KG1 (cell line): ENCODE results near the gene CD180.
"Not testable (repeated sequence)": the region's sequence is repeated elsewhere in the genome, so short reads cannot be mapped to it uniquely, and the experiment has no call there.

ENCODE experiments used
- DNase-seq: peaks from one replicate; lab custom pipeline; 2025; lab: John Stamatoyannopoulos, UW

Gene CD180

DNA sequence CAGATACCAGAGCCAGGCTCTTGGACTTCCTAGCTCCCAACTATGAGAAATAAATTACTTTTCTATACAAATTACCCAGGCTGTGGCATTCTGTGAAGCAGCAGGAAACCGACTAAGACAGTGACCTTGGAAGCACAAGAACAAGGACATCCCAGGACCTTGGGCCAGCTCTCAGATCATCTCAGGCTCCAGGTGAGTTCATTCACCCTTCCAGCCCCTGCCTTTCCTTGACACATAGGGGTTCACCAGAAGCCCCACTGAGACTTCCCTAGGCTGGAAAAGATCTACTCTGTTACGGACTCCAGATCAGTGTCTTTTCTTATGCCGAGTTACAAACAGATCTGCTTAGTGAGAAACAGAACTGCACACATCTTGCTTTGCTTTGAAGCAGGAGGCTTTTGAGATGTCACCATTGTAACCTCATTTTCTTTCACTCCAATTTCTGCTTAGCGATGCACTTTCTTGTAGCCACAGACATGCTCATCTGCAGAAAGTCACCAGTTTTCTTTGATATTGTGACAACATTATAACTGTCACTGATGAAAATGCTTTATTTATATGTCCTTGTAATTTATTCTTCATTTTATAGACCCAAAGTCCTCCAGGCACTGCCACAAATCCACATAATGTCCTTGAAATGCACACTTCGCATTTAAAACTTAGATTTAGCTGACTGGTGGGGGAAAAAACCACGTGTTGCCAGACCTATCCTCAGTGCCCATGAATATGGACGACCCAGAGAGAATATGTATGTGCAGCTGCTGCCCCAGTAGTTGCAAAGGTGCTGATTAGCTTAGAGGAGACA lies 8.1 kb downstream of the CD180 start:
- DNase-seq, result no peak

DNA sequence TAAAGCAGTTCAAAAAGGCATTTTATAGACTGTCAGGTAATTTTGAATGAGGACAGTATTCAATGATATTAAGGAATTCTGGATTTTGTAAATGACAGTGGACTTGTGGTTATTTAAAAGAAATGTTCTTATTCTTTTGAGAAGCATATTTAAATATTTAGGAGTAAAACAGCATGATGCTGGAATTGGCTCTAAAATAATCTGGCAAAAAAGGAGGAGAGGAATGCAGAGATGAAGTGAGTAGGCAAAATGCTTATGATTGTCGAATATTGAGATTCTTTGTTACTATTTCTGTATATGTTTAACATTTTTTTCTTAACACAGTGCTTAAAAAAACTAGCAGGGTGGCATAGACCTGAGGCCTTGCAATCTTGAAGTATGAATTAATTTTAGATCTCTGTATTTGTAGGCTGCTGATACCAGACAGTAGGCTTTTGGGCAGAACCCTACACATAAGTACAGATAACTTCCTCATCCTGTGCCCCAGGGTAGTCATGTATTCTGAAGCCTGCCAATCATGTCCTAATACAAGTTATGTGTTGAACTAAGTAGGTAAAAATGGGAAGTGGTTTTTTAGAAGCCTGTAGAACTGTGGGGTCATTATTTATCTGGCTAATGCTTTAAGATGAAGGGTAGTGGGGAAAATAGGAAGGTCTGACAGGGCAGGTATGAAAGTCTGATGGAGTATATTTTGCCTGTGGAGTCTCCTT lies 9.4 kb downstream of the CD180 start:
- DNase-seq, result peak; percentile 27

- no peak for DNase-seq
Observed at GRCh38 chr5:67183859-67184258, 12.7 kb downstream of the CD180 start.

DNA sequence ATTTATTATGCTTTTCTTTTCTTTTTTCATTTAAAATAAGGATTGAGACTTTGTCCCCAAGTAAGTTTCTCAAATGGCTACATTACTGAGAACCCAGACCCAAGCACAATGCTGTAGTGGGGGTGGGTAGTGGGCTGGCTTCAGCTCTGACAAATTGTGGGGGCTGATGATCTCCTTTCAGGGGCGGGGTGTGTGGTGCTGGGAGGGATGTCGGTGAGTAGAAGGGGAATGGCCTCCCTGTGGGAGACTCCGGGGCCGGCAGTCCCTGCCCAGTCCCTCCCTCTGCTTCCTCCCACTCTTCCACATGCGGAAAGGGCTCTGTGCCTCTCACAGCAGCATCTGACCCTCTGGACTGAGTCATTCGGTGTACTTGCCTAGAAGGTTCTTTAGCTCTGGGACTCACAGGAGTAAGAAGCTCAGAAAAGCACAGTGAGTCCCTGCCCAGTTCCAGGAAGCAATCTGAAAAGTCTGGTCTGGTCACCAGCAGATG lies 14.3 kb downstream of the CD180 start:
- DNase-seq, result no peak

- DNase-seq, result peak; percentile 16
Observed at GRCh38 chr5:67181648-67182221, 14.9 kb downstream of the CD180 start.

DNA sequence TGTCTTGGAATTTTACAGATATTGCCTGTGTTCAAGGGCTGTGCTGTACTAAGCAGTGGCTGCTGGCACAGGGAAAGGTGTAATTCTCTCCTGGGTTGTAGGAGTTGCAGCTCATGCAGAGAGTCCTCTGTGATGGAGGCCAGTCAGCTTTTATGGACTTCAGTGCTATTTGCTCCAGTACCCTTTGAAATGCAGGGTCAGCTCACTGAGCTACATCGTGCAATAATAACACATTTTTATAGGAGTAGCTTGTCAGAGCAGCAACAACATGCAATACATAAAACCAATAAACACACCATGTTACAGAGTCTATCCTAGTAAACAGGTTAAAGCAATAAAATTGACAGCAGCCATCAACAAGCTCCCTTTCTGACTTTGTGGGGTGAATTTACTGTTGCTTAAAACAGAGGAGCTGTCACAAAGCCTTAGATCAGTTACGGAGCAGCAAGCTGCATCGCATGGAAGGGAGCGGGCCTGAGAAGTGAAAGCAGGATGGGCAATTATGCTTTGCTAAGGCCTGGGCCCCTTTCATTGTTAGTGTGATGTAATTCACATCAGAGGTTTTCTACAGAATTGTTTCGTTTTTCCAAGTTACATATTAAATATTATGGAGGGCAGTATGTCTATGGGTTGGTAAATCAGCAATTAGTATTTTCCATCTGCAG lies 16.8 kb downstream of the CD180 start:
- DNase-seq, result no peak

- DNase-seq, result no peak
Observed at GRCh38 chr5:67178966-67179365, 17.6 kb downstream of the CD180 start.

DNA sequence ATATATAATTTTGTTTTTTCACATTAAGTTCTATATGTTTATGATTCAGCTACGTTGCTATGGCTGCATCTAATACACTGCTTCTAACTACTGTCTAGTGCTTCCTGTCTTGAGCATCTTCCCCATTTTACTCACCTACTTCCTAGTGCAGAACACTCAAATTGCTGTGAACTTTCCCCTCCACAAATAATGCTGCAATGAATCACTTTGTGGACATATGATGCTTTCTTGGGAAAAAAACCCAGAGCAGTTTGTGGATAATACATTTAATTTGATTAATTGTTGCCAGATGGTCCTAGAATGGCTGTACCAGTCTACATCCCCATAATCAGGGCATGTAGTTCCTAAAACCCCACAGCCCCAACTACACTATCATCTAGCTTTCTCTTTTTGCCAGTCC lies 18.5 kb downstream of the CD180 start:
- DNase-seq, result no peak

- DNase-seq, result no peak
Observed at GRCh38 chr5:67176936-67177335, 19.7 kb downstream of the CD180 start.

DNA sequence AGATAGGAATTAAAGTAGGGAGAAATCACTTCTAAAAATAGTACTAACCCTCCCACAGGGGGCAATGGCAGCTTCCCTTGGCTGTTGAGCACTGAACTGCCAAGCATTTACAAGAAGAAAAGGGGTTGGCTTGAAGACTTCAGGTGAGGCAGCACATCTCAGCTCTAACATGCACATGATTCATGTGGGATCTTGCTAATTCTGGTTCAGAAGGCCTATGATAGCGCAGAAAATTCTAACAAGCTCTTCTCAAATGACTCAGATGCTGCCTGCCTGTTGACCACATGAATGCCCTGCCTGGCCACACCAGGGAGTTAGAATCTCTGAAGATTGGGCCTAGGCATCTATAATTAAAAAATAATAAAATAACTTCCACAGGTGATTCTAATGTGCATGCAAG lies 22.6 kb downstream of the CD180 start:
- DNase-seq, result no peak

DNA sequence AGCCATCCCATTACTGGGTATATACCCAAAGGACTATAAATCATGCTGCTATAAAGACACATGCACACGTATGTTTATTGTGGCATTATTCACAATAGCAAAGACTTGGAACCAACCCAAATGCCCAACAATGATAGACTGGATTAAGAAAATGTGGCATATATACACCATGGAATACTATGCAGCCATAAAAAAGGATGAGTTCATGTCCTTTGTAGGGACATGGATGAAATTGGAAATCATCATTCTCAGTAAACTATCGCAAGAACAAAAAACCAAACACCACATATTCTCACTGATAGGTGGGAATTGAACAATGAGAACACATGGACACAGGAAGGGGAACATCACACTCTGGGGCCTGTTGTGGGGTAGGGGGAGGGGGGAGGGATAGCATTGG lies 23.2 kb downstream of the CD180 start:
- DNase-seq, result not testable (repeated sequence)

DNA sequence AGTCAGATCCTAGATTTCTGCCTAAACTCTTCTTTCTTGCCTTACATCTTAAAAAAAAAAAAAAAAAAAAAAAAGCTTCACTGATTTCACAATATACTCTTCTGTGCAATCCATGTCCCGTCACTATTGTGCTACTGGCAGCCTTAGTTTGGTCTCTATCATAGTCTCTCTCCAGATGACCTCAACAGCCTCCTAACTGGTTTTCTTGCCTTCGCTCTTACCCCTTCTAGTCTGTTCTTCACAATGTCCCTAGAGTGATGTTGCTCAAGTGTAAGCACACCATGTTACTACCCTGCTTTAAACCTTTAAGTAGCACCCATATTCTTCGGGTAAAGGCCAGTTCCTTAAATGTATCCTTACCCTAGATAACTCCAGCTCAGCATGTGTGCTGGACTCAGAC lies 25.8 kb downstream of the CD180 start:
- no peak for DNase-seq

GRCh38 chr5:67168069-67168468 lies 28.5 kb downstream of the CD180 start:
- no peak for DNase-seq

GRCh38 chr5:67166460-67167285 lies 29.9 kb downstream of the CD180 start:
- DNase-seq, result no peak

GRCh38 chr5:67165526-67166459 lies 30.8 kb downstream of the CD180 start:
- no peak for DNase-seq

DNA sequence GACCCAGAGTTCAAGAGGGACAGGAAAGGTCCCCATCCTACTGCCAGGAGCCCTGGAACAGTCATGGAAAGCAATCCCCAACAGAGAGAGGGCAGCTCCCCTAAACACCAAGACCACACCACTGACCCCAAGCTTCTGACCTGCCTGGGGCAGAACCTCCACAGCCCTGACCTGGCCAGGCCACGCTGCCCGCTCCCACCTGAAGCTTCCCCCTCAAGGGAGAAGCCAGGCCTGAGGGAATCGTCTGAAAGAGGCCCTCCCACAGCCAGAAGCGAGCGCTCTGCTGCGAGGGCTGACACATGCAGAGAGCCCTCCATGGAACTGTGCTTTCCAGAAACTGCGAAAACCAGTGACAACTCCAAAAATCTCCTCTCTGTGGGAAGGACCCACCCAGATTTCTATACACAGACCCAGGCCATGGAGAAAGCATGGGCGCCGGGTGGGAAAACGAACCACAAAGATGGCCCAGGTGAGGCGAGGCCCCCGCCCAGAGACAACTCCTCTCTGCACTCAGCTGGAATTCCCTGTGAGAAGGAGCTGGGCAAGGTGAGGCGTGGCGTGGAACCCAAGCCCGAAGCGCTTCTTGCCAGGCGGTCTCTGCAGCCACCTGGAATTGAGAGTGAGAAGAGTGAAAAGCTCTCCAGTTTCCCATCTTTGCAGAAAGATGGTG lies 31.6 kb downstream of the CD180 start:
- DNase-seq, result no peak

GRCh38 chr5:67163863-67164595 lies 32.6 kb downstream of the CD180 start:
- DNase-seq, result no peak

GRCh38 chr5:67163231-67163756 lies 33.3 kb downstream of the CD180 start:
- DNase-seq, result no peak

- no peak for DNase-seq
Observed at GRCh38 chr5:67161767-67162166, 34.8 kb downstream of the CD180 start.
